Adipocyte (in vitro differentiated cells): ENCODE measurements around the gene CWC25.

ENCODE experiments used
- DNase-seq: peaks from one replicate; pipeline ENCODE4 v3.0.0-alpha.2; 2015; ENCODE audit warnings: low read depth
- H3K27me3 ChIP-seq: replicated peaks from 2 replicates; pipeline ENCODE4 v1.7.0; 2013; ENCODE audit warnings: mild to moderate bottlenecking, low read length, moderate library complexity; ENCODE audit not compliant: control insufficient read depth, insufficient read depth
- H3K36me3 ChIP-seq: 2 replicates; pipeline ENCODE4 v1.7.0; 2013; ENCODE audit warnings: low read length, mild to moderate bottlenecking, moderate library complexity; ENCODE audit not compliant: control insufficient read depth, insufficient read depth, severe bottlenecking
- H3K4me1 ChIP-seq: 2 replicates; pipeline ENCODE4 v1.7.0; 2013; ENCODE audit warnings: mild to moderate bottlenecking, low read length, moderate library complexity; ENCODE audit not compliant: control insufficient read depth, insufficient read depth
- H3K4me3 ChIP-seq: 2 replicates; pipeline ENCODE4 v1.7.0; 2013; ENCODE audit warnings: mild to moderate bottlenecking, low read length, moderate library complexity
- H3K9ac ChIP-seq: 2 replicates; pipeline ENCODE4 v1.7.0; 2013; ENCODE audit warnings: mild to moderate bottlenecking, low read length, moderate library complexity
- H3K9me3 ChIP-seq: 2 replicates; pipeline ENCODE4 v1.7.0; 2013; ENCODE audit warnings: mild to moderate bottlenecking, low read length, moderate library complexity; ENCODE audit not compliant: control insufficient read depth

Gene CWC25

DNA sequence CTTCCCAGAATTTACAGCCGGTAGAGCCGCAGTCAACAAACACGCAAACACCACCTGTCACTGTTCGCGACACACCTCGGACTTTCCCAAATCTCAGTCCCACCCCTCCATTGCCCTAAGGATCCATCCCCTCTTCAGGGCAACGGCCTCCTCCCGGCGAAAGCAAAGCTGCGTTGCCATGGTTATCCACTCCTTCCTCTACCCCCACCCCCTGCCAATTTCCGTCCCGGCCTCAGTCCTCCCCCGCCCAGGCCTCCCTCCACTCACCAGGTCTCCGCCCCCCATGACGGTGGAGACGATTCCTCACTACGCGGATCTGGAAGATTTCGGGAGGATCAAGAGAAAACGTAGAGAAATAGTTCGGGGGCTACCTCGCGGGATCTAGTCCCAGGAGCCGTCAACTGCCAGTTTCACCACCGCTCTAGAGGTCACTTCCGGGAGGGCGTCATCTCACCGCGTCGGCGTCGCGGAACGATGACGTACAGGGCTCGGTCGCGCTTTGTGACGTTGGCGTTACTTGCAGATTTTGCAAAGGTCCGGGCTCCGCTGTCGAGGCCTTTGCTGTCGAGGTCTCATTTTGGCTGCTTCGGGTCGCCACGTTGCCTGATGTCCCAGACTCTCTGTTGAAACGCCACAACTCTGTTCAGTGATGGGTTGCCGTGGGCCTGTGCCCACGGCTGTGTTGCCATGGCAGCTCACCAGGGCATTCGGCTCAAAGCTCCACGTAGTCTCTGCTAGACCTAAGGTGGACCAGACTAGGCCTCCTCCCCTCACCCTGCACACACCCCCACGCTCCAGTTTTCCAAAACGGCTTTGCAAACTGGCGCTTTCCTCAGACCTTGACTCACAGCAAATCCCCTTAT is at the start of gene CWC25:
CWC25 (minus strand) TSS at position 423 of the 863 bp plus-strand sequence; CDS start at position 285, 138 bp downstream.
- Histone ChIP-seq H3K4me3 (peak within 1 kb of the TSS; percentile 100), H3K4me1 (peaks cover 19% of the 10 kb centered on the region), H3K9me3 (no peaks in the 10 kb centered on the region), H3K9ac (peak within 1 kb of the TSS; percentile 92), H3K27me3 (no peaks in the 10 kb centered on the region), H3K36me3 (peaks cover 13% of the 10 kb centered on the region)
- peak; percentile 94 for DNase-seq

GRCh38 chr17:38873640-38874380 is 48.7 kb upstream of the CWC25 start:
- Histone ChIP-seq H3K4me1 (peaks cover 59% of the 10 kb centered on the region), H3K36me3 (peaks cover 28% of the 10 kb centered on the region), H3K9ac (peak overlapping the region; percentile 100), H3K27me3 (no peaks in the 10 kb centered on the region), H3K4me3 (peak overlapping the region; percentile 84), H3K9me3 (no peaks in the 10 kb centered on the region)
- no peak for DNase-seq

DNA sequence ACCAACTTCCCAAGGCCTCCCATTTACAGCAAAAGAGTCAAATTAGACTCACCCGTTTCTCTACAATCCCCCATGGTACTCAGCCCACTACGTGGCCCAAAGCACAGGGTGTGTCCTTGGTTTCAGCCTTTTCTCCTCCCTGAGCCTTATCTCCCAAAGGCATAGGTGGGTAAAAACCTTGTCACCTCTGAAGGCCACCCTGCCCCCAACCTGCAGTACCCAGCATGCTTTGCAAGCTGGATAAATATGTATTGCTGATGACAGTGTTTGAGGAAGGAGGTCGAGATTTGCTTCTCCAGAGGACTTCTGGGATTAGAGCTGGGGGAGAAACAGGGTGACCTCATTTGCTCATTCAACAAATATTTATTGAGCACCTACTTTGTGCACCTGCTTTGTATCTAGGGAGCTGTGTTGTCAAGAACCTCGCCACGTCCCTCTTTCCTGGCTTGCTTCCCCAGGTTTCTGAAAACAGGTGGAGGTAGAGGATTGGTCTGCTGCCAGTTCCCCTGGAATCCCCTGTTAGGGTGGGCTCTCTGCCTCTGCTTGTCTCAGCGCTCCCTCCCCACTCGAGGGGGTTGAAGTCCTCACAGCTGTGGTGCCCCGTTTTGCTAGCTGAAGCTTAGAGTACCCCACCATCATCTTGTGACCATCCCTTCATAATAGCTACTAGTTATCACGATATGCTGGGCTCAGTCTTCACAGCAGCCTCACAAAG is 47.7 kb upstream of the CWC25 start:
- Histone ChIP-seq H3K4me3 (peak overlapping the region; percentile 84), H3K4me1 (peaks cover 66% of the 10 kb centered on the region)

GRCh38 chr17:38872027-38872511 is 46.9 kb upstream of the CWC25 start:
- DNase-seq = no peak
- H3K4me3 ChIP-seq = peak overlapping the region; percentile 84

More for the DNA sequence above, 47.7 kb upstream of the CWC25 start:
- Histone ChIP-seq H3K9ac (peak overlapping the region; percentile 100), H3K36me3 (peaks cover 18% of the 10 kb centered on the region), H3K27me3 (no peaks in the 10 kb centered on the region), H3K9me3 (no peaks in the 10 kb centered on the region)
- DNase-seq = no peak

GRCh38 chr17:38871247-38872015 is 46.3 kb upstream of the CWC25 start:
- Histone ChIP-seq H3K9ac (peak overlapping the region; percentile 100), H3K36me3 (peaks cover 10% of the 10 kb centered on the region), H3K4me1 (peaks cover 59% of the 10 kb centered on the region), H3K27me3 (no peaks in the 10 kb centered on the region), H3K4me3 (peak overlapping the region; percentile 84), H3K9me3 (no peaks in the 10 kb centered on the region)
- peak; percentile 81 for DNase-seq

More at GRCh38 chr17:38872027-38872511, 46.9 kb upstream of the CWC25 start:
- peak overlapping the region; percentile 100 for H3K9ac ChIP-seq
- peaks cover 61% of the 10 kb centered on the region for H3K4me1 ChIP-seq
- no peaks in the 10 kb centered on the region for H3K27me3 ChIP-seq
- peaks cover 14% of the 10 kb centered on the region for H3K36me3 ChIP-seq
- H3K9me3 ChIP-seq = no peaks in the 10 kb centered on the region

DNA sequence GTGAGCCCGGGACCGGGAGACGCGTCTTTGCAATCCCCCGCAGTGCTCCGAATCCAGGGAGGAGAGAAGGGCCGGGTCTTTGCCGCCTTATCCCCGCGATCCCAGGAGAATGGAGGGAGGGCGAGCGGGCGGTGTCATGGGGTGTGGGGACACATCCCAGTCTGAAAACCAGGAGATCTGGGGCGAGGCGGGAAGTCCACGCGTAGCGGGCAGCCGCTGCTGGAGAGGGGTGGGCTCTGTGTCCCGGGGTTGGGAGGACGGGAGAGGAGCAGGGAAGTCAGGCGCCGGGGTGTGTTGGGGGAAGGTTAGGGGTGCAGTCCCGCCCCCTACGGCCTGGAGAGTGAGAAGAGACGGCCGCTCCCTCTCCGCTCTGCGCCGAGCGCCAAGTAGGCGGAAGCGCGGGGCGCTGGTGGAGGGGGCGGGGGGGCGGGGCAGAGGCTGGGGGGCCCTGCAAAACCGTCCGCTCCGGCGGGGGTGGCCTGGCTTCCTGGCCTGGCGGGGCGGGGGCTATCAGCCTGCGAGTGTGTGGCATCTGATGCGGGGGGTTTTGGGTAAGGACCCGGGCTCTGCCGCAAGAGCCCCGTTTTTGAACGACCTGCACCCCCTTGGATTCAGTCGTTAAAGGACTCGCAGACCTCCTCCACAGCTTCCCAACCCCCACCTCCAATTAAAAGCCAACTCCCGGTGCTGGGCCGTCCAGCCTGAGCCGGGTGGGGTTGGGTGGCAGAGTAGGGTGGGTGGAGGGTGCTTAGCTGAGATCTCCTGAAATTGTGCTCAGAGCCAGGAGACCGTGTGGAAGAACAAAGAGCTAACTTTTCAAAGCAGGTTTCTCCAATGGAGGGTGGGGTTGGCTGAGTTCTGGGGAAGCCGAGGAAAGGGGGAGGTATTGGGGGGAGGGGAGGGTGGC is 45.4 kb upstream of the CWC25 start:
- Histone ChIP-seq H3K27me3 (no peaks in the 10 kb centered on the region), H3K9me3 (no peaks in the 10 kb centered on the region), H3K4me1 (peaks cover 54% of the 10 kb centered on the region), H3K9ac (peak overlapping the region; percentile 100), H3K4me3 (peak overlapping the region; percentile 84), H3K36me3 (peaks cover 10% of the 10 kb centered on the region)
- DNase-seq = peak; percentile 81

DNA sequence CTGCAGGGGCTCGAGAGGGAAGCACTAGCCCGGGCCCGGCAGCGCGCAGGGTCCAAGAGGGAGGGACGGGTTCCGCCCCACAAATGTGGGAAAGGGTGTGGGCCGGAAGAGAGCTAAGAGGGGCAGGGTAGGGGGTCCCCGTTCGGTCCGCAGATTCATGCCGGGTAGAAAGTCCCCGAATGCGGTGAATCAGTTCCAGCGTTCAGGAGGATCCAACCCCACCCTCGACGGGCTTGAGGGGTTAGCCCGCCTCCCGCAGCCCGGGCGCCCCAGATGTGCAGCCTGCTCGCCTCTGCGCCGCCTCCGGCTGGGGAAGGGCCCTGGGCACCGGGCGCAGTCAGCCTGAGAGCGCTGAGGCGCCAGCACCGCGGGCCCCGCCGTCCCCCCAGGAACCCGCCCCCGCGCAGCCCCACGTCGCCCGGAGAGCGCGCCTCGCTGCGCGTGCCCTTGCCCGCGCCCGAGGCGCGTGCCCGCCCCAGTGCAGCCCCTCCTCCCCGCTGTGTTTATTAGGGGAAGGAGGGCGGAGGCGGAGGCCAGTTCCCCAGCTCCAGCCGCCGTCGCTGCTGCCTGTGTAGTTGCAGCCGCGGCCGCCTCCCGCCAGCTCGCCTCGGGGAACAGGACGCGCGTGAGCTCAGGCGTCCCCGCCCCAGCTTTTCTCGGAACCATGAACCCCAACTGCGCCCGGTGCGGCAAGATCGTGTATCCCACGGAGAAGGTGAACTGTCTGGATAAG is 44.6 kb upstream of the CWC25 start, which contains the start of gene LASP1:
LASP1 (plus strand) TSS at position 533 of the 733 bp plus-strand sequence; CDS start at position 665, 132 bp downstream.
- DNase-seq = peak; percentile 95
- peak within 1 kb of the TSS; percentile 100 for H3K9ac ChIP-seq
- peaks cover 46% of the 10 kb centered on the region for H3K4me1 ChIP-seq
- no peaks in the 10 kb centered on the region for H3K9me3 ChIP-seq
- H3K36me3 ChIP-seq = peaks cover 10% of the 10 kb centered on the region
- peak within 1 kb of the TSS; percentile 84 for H3K4me3 ChIP-seq
- H3K27me3 ChIP-seq = no peaks in the 10 kb centered on the region

DNA sequence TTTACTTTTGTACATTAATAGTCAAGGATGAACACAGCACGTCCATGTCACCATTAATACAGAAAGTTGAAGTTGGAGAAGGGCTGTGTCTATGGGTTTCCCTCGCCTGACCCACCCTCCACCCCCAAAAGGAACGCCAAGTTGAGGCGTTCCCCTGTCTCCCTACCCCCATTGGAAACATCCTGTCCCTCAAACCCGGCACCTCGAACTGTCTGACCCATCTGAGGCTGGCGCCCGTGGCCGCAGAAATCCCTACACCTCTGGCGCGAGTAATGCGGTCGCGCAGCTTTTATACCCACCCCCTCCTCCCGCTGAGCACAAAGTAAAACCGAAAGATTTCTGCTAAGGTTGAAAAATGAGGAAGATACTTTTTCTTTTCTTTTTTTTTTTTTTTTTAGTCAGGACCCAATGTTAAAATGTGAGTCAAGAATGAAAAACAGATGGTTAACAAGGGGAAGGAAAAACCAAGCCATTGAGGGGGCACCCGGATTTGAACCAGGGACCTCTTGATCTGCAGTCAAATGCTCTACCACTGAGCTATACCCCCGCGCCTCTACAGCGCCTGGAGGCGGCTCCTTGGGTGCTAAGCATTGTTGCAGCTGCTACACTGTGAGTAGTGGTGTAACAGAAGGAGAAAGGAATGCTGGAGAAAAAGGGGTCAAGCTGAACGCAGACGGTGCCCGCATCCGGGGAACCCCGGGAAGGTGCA is 43.9 kb upstream of the CWC25 start:
- Histone ChIP-seq H3K36me3 (peaks cover 10% of the 10 kb centered on the region), H3K27me3 (no peaks in the 10 kb centered on the region), H3K9ac (peak overlapping the region; percentile 100), H3K9me3 (no peaks in the 10 kb centered on the region), H3K4me3 (peak overlapping the region; percentile 84), H3K4me1 (peaks cover 39% of the 10 kb centered on the region)
- DNase-seq = peak; percentile 90
